OCI-M1 (cell line): Measurements from ENCODE around the gene CD247.
A peak's percentile ranks its signal among the peaks of the same experiment; 100 is the strongest.

Experiments
- DNase-seq: peaks from one replicate; lab custom pipeline; 2025; lab: John Stamatoyannopoulos, UW

The CD247 gene

GRCh38 chr1:167463080-167463479 is 55.2 kb downstream of the CD247 start:
- DNase-seq, result no peak

- no peak for DNase-seq
Observed at GRCh38 chr1:167462341-167462740, 56.0 kb downstream of the CD247 start.

GRCh38 chr1:167460836-167461235 is 57.5 kb downstream of the CD247 start:
- no peak for DNase-seq

- DNase-seq, result no peak
Observed at GRCh38 chr1:167457936-167458584, 60.3 kb downstream of the CD247 start.

GRCh38 chr1:167456926-167457325 is 61.4 kb downstream of the CD247 start:
- no peak for DNase-seq

GRCh38 chr1:167456524-167456923 is 61.8 kb downstream of the CD247 start:
- no peak for DNase-seq

GRCh38 chr1:167455786-167456446 is 62.4 kb downstream of the CD247 start:
- peak; percentile 66 for DNase-seq

- DNase-seq, result peak; percentile 71
Observed at GRCh38 chr1:167454894-167455785, 63.2 kb downstream of the CD247 start.

- no peak for DNase-seq
Observed at GRCh38 chr1:167454304-167454893, 63.9 kb downstream of the CD247 start.

GRCh38 chr1:167453123-167453522 is 65.2 kb downstream of the CD247 start:
- no peak for DNase-seq

GRCh38 chr1:167452483-167452882 is 65.8 kb downstream of the CD247 start:
- no peak for DNase-seq

- no peak for DNase-seq
Observed at GRCh38 chr1:167450843-167451242, 67.5 kb downstream of the CD247 start.

GRCh38 chr1:167447521-167448136 is 70.7 kb downstream of the CD247 start:
- peak; percentile 92 for DNase-seq

GRCh38 chr1:167446966-167447365 is 71.4 kb downstream of the CD247 start:
- DNase-seq, result no peak

- no peak for DNase-seq
Observed at GRCh38 chr1:167443757-167444156, 74.6 kb downstream of the CD247 start.

- DNase-seq, result no peak
Observed at GRCh38 chr1:167442854-167443565, 75.3 kb downstream of the CD247 start.

GRCh38 chr1:167442142-167442848 is 76.0 kb downstream of the CD247 start:
- peak; percentile 94 for DNase-seq

- no peak for DNase-seq
Observed at GRCh38 chr1:167441222-167441621, 77.1 kb downstream of the CD247 start.

GRCh38 chr1:167440776-167441175 is 77.6 kb downstream of the CD247 start:
- no peak for DNase-seq

- no peak for DNase-seq
Observed at GRCh38 chr1:167440345-167440744, 78.0 kb downstream of the CD247 start.
